KMS-11 (cell line): ENCODE measurements around the gene MPP4.

Source experiments
- H2AFZ ChIP-seq: fragments of 200-600 bp; sonication (generic); 2 replicates; pipeline ENCODE4 v1.6.1; 2016; ENCODE audit warnings: antibody characterized with exemption, mixed run types, low read depth
- H3K27ac ChIP-seq: fragments of 200-600 bp; sonication (generic); 2 replicates; pipeline ENCODE4 v1.6.1; 2016; ENCODE audit warnings: mild to moderate bottlenecking, mixed run types
- H3K27me3 ChIP-seq: fragments of 200-600 bp; sonication (generic); 2 replicates; pipeline ENCODE4 v1.6.1; 2017; ENCODE audit warnings: mild to moderate bottlenecking, low read depth, mixed run types, moderate library complexity; ENCODE audit not compliant: insufficient read depth
- H3K36me3 ChIP-seq: fragments of 200-600 bp; sonication (generic); 2 replicates; pipeline ENCODE4 v1.6.1; 2017; ENCODE audit warnings: mild to moderate bottlenecking, mixed run types; ENCODE audit not compliant: insufficient read depth
- H3K4me1 ChIP-seq: fragments of 200-600 bp; sonication (generic); 2 replicates; pipeline ENCODE4 v1.6.1; 2016; ENCODE audit warnings: mild to moderate bottlenecking, low read depth, mixed run types; ENCODE audit not compliant: poor library complexity, severe bottlenecking
- H3K4me2 ChIP-seq: fragments of 200-600 bp; sonication (generic); 2 replicates; pipeline ENCODE4 v1.7.0; 2016; ENCODE audit warnings: mild to moderate bottlenecking, mixed run types
- H3K4me3 ChIP-seq: fragments of 200-600 bp; sonication (generic); IDR thresholded peaks from 2 replicates; pipeline ENCODE4 v1.6.1; 2017; ENCODE audit warnings: low read depth, low read length, mixed read lengths; ENCODE audit not compliant: insufficient read depth
- H3K79me2 ChIP-seq: fragments of 200-600 bp; sonication (generic); 2 replicates; pipeline ENCODE4 v1.6.1; 2016; ENCODE audit warnings: low read depth, mixed run types; ENCODE audit not compliant: insufficient read depth
- H3K9ac ChIP-seq: fragments of 200-600 bp; sonication (generic); 2 replicates; pipeline ENCODE4 v1.6.1; 2016; ENCODE audit warnings: mild to moderate bottlenecking, mixed run types
- H4K20me1 ChIP-seq: fragments of 200-600 bp; sonication (generic); 2 replicates; pipeline ENCODE4 v1.6.1; 2016; ENCODE audit warnings: mild to moderate bottlenecking, mixed run types; ENCODE audit not compliant: insufficient read depth
- TF ChIP-seq, protein P1 (sequence below): fragments of 200-600 bp; sonication (generic); conservative IDR thresholded peaks from 2 replicates; pipeline ENCODE4 v1.6.1; 2017; ENCODE audit warnings: low read depth, mild to moderate bottlenecking, antibody characterized with exemption, low read length, moderate library complexity, mixed read lengths

MPP4 gene

DNA sequence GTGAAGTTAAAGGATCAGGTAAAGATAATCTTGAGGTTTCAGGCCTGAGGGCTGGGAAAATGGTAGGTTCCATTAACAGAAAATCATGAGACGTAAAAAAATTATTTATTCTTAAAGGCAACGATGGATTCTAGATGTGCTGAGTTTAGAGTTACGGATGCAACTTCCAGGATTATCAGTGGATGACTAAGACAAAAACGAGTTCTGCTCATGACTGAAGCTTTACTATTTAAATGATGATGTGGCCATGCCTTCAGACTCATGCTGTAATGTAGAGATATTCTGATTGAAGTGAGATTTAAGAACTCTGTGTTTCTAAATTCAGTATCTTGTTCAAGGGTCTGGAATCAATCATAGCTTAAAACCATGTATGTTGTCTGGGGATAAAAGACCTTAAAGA lies 60.1 kb downstream of the MPP4 start:
- no peak overlapping the region for H3K27ac ChIP-seq
- H3K4me3 ChIP-seq, result no peak overlapping the region
- H3K27me3 ChIP-seq, result no peaks in the 10 kb centered on the region
- H3K9ac ChIP-seq, result no peak overlapping the region
- no peak overlapping the region for H3K4me2 ChIP-seq
- H3K4me1 ChIP-seq, result peaks cover 3% of the 10 kb centered on the region
- H3K36me3 ChIP-seq, result no peaks in the 10 kb centered on the region
- no peak overlapping the region for H2AFZ ChIP-seq
- H3K79me2 ChIP-seq, result no peaks in the 10 kb centered on the region
- TF ChIP-seq, protein P1, sequence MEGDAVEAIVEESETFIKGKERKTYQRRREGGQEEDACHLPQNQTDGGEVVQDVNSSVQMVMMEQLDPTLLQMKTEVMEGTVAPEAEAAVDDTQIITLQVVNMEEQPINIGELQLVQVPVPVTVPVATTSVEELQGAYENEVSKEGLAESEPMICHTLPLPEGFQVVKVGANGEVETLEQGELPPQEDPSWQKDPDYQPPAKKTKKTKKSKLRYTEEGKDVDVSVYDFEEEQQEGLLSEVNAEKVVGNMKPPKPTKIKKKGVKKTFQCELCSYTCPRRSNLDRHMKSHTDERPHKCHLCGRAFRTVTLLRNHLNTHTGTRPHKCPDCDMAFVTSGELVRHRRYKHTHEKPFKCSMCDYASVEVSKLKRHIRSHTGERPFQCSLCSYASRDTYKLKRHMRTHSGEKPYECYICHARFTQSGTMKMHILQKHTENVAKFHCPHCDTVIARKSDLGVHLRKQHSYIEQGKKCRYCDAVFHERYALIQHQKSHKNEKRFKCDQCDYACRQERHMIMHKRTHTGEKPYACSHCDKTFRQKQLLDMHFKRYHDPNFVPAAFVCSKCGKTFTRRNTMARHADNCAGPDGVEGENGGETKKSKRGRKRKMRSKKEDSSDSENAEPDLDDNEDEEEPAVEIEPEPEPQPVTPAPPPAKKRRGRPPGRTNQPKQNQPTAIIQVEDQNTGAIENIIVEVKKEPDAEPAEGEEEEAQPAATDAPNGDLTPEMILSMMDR, result no peak
- H4K20me1 ChIP-seq, result no peaks in the 10 kb centered on the region

DNA sequence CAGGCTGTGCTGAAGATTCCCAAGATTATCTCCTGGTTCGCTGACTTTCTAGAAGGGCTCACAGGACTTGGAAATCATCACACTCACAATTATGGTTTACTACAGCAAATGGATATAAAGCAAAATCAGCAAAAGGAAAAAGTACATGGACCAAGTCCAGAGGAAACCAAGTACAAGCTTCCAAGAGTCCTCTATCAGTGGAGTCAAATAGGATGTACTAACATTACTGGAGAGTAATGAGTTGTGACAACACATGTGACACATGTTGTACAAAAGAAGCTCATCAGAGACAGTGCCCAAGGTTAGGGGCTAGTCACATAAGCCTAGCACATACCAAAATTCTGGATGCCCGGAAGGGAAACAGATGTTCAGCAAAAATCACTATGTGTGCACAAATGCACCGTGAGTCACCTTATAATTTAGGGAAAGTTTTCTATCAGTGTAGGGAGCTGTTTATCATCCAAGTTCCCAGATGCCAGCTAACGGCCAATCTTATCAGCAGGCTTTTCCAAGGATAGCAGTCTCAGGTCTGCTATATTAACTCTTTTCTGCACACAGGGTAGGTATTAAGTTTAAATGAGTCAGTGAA lies 64.7 kb downstream of the MPP4 start:
- TF ChIP-seq, protein P1, result no peak
- H3K36me3 ChIP-seq, result no peaks in the 10 kb centered on the region
- no peak overlapping the region for H3K27ac ChIP-seq
- no peak overlapping the region for H2AFZ ChIP-seq
- no peak overlapping the region for H3K4me3 ChIP-seq
- no peaks in the 10 kb centered on the region for H3K27me3 ChIP-seq
- H3K4me1 ChIP-seq, result no peaks in the 10 kb centered on the region
- H3K9ac ChIP-seq, result no peak overlapping the region
- no peaks in the 10 kb centered on the region for H4K20me1 ChIP-seq
- no peaks in the 10 kb centered on the region for H3K79me2 ChIP-seq
- H3K4me2 ChIP-seq, result no peak overlapping the region

GRCh38 chr2:201631041-201631440 lies 67.4 kb downstream of the MPP4 start:
- no peak overlapping the region for H3K4me3 ChIP-seq

DNA sequence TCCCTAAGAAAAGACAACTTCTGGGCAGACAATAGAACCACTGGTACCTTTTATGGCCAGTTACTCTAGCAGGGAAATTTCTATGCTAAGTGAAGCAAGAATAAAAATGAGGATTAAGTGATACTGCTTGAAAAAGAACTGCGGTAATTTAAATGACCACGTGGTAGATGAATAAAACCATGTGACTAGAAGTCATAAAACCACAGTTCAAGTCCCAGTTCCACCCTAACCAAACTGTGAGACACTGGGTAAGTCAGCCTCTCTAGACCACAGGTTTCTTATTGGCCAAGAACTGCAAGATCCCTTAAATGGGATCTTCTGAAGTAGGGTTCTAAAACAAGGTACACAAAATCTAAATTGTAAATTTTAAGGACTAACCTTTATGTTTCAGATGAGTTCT lies 67.9 kb downstream of the MPP4 start:
- no peaks in the 10 kb centered on the region for H4K20me1 ChIP-seq
- no peaks in the 10 kb centered on the region for H3K36me3 ChIP-seq
- no peak overlapping the region for H3K4me2 ChIP-seq
- H3K9ac ChIP-seq, result no peak overlapping the region
- no peaks in the 10 kb centered on the region for H3K27me3 ChIP-seq
- TF ChIP-seq, protein P1, result no peak
- no peak overlapping the region for H3K4me3 ChIP-seq
- H2AFZ ChIP-seq, result no peak overlapping the region
- no peak overlapping the region for H3K27ac ChIP-seq
- H3K79me2 ChIP-seq, result no peaks in the 10 kb centered on the region
- H3K4me1 ChIP-seq, result no peaks in the 10 kb centered on the region

More at GRCh38 chr2:201631041-201631440, 67.4 kb downstream of the MPP4 start:
- Histone ChIP-seq H3K27ac (no peak overlapping the region), H3K36me3 (no peaks in the 10 kb centered on the region), H3K4me2 (no peak overlapping the region), H4K20me1 (no peaks in the 10 kb centered on the region), H3K79me2 (no peaks in the 10 kb centered on the region), H3K4me1 (no peaks in the 10 kb centered on the region), H3K9ac (no peak overlapping the region), H3K27me3 (no peaks in the 10 kb centered on the region), H2AFZ (no peak overlapping the region)
- TF ChIP-seq, protein P1, result no peak
